ENCODE measurements around the gene SLC7A1.

SLC7A1 gene

DNA sequence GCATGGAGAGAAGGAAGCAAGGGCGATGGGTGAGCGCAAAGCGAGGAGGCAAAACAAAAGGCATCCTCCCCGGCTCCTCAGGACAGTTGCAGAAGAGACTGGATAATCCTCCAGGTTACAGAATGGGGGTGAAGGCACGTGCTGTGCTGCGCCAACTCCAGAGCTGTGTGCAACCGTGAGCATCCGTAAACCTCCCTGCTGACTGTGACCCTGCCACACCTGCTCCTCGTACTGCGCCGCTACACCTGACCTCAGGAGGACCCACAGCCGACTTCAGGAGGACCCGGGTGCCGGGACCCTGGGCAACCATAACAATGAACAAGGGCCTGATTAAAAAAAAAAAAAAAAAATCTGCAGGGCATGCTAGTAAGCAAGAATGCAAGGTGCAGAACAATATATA lies 68.7 kb downstream of the SLC7A1 start:
- no peak for DNase-seq

DNA sequence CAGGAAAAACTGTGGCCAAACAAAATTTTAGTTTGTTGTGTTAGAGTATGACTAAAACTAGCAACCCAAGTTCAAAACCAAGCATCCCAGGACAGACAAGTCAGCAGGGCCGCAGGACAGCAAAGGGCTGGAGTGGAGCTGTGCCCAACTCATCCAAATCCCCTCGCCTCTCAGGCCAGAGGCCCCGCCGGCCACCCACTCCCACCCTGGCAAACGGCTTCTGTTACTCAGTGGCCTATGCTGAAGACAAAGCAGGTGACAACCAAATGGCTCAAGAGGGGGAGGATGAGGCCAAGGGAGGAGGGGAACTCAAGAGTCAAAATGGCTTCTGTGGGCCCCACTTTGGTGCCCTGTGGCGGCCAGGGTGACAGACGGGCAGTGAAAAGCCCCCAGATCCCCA lies 69.7 kb downstream of the SLC7A1 start:
- DNase-seq: no peak

DNA sequence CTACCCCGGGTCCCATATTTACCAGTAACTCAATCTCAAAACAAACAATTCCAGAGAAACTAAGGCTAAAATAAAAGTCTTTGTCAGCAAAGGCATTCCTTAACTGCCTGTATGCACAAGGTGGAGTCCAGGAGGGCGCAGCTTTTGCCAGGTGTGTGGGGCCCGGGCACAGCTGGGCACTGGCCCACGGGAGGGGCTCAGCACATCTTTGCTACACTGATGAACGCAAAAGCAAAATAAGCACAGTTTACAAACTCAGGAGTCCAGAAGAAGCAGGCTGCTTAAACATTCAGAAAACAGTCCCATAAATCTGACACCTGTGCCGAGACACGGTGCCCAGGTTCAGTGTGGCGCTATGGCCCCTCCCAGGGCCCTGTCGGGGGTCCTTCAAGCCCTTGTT lies 70.8 kb downstream of the SLC7A1 start:
- DNase-seq: no peak

DNA sequence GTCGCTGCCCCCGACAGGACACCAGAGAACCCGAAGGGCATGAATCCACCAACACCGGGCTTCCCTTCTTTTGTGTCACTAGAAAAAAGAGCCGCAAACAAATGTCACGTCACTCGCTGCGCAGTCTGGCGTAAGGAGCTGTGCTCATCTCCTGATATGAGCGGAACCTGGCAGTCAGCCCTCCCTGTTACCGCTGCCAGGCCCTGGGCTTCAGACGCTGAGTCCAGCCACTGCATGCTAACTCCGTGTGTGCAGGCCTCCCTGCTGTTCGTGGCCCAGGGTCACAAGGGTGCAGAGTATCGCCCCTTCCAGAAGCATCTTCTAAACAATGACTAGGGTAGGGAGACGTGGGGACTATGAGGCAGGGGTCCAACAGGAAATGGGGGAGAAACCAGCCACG lies 71.3 kb downstream of the SLC7A1 start:
- DNase-seq: no peak

DNA sequence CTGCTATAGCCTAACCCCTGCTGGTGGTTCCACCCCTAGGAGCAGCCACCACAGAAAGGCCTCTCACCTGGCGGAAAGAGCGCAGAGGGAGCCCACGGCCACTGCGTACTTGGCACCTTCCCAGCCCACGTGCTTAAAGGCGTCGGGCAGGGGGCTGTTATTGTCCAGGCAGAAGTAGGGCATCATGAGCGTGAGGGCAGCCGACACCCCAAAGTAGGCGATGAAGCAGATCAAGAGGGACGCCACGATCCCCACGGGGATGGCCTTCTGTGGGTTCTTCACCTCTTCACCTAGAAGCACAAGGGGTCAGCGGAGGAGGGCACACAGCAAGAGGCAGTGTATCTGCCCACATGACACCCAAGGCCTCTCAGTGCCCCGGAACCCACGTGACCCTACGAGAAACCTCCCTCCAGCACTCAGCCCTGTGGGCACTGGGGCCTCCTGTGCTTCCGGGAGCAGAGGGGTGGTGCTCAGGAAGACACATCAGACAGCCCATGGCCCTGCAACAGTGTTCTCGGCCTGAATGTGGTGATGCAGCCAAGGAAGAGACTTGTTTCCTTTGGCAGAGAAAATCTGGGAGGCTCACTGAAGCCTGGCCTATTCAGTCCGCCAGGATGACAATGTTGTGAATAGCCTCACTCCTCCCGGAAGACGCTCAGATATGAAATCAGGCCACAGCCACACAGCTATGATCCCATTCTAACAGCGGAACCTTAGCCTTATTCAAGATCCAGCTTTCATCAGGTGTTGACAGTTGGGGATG lies 72.1 kb downstream of the SLC7A1 start:
- DNase-seq: no peak

DNA sequence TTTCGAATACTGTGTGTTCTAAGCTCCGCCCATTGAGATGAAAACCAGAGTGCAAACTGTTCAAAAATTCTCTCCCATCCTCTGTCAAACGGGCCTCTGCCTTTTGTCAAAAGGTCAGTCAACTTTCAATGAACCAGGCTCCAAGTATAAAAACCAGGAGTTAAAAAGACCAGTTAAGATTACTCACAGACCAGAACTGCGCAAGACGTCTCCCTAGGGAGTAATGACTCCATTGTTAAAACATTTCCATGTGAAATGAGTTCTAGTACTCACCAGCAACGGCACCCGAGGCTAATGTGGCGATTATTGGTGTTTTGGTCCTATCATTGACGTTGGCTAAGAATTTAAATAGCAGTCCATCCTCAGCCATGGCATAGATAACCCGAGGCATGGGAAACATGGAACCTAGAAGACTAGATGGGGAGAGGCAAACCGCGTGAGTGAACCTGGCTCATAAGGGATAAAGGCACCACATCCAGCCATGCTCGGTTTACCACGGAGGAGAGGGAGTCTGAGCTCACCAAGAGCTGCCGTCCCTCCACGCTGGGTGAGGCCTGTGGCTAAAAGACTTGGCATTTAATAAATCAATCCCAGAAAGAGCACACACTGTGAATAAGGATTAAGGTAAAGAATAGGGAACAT lies 73.3 kb downstream of the SLC7A1 start:
- no peak for DNase-seq

DNA sequence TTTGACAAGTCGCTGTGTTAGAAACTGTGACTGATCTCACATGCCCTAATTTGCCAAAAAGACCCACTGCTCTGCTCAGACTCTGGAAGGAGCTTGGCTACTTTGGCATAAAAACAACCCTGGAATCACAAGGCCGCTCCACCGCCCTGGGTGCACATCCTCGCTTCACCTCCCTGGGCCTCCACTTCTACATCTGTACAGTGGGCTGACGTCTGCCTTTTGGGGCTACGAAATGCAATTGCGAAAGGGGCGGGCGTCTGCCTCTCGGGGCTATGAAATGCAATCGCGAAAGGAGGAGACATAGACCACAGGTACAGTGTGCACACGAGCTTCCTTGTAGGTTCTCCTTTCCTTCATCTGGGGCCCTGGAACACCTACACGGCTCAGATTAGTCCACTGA lies 74.2 kb downstream of the SLC7A1 start:
- DNase-seq: no peak

DNA sequence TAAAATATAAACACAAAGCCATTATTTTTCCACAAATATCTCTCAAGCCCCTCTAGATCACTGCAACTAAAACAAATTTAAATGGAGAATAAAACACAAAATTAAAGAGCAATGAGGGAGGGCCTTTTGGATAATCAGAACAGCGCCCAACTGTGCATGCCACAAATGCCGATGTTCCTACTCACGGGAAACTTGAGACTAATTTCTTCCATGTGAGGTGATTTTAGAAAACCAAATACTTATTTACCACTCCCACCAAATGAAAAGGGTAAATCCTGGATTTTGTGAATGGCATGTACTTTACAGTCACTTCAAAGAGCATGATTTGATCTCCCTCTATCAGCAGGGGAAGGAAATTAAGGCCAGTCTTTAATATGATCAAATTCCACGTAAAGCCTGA lies 74.8 kb downstream of the SLC7A1 start:
- no peak for DNase-seq

DNA sequence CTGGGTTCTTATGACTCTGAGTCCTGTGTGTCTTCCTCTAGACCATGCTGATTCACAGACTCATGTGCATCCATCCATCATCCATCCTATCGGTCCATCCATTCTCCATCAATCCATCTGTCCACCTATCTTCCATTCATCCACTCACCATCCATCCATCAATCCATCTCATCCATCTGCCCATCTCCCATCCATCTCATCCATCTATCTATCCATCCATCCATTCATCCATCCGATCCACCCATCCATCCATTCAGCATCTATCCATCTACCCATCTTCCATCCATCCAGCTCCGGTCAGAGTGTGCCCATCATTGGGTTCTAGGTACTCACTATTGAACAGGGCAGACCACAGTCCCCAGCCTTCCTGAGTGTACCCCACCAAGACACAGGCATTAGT lies 75.6 kb downstream of the SLC7A1 start:
- no peak for DNase-seq

DNA sequence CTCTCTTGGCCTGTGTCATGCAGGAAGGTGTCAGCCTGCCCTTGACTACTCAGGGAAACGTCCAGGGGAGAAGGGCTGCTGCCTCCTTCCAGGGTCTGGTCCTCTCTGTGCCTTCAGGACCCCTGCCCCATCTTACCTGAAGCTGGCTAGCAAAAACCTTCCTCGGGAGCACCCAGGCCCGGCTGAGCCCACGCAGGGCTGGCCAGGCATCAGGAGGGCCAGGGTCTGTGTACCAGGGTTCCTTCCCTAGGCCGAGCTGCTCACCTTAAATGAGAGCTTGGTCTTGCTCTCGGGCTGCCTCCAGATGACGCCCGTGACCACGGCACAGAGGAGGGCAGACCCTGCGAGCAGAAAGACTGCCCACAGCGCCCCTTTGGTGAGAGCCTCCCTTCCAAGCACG lies 78.6 kb downstream of the SLC7A1 start:
- no peak for DNase-seq

DNA sequence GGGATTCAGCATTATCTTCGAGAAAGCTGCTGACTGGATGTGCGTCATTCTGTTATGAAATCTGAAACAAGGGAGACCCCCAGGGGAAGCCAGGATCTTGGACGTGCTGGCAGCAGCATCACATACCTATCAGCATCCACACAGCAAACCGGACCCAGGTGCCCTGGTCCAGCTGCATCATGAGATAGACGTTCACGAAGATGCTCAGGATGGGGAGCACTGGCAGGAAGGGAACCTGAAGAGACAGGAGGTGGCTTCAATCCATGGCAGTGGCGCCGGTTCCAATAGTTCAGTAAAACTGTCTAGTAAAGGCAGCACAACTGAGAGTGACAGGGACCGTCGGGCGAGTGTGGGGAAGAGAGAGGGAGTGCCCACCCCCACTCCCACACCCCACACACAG lies 79.5 kb downstream of the SLC7A1 start:
- DNase-seq: no peak

DNA sequence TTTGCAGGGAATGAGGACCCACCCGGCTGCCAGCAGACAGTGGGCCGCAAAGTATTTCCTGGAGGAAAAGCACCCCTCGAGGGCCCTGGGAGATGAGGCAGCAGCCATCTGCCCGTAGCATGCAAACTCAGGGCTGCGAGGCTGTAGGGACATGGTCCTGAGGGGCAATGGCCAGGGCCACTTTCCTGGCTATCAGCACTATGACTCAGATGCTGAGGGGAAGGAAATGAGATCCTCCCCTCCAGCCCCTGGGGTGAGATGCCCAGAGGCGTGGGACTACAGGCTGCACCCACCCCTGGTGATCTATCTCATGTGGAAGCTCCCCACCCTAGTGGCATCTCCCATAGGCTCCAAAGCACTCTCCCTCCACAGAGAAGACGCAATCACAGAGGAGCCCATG lies 80.1 kb downstream of the SLC7A1 start:
- DNase-seq: no peak

DNA sequence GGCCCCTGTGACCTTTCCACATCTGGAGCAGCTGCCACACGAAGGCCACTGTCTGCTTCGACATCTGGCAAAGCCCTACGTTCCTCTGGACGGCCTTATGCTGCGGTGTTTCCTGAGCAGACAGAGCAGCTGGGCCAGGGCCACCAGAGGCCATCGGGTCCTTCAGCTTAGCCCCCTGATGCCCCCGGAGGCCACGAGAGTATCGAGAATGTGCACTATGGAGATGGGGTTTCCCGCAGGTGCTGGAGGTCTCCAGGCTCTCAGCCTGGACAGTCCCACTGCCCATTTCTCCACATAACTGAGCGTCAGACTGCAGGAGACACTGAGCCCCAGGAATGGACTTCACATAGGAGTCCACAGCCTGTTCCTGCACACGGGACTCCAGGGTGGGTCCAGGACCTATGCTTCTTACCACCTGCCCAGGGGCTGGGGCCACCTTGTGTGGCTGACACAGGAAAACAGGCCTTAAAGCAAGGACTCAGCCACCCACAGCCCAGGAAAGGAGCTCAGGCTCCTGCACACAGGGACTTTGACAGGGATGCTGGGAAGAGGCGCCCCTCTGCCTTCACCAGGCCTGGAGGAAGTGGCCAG lies 80.7 kb downstream of the SLC7A1 start:
- DNase-seq: no peak

DNA sequence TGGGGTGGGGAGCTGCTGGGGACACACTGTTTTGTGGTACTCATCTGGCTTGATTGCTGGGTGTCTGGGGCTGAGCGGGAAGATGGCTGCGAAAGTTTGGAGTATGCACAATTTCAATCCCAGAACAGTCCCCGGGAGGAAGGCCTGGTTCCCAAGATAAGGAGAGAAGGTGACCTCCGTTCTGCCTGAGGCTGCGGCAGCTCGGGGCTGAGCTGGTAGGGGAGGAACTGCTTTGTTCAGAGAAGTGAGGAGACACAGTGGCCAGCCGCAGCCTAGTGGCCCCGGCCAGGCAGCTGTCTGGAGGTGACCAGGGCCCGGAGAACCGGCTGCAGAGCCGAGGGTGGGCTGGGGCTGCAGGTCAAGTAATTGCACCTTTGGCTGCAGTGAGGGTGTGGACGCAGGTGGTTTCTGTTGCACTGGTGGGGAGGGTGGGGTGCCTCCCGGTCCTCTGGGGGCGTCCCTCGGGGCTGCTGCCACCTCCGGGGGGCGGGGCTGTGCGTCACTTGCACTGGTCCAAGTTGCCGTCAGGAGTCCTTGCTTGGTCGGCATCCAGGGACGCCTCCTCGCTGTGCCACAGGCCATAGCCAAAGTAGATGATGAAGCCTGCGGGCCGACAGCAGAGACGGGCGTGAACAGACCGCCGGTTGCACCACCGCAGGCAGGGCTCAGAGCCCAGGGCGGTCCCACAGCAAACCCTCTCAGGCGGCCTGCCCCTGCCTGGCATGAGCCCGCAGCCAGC lies 81.3 kb downstream of the SLC7A1 start:
- DNase-seq: no peak

DNA sequence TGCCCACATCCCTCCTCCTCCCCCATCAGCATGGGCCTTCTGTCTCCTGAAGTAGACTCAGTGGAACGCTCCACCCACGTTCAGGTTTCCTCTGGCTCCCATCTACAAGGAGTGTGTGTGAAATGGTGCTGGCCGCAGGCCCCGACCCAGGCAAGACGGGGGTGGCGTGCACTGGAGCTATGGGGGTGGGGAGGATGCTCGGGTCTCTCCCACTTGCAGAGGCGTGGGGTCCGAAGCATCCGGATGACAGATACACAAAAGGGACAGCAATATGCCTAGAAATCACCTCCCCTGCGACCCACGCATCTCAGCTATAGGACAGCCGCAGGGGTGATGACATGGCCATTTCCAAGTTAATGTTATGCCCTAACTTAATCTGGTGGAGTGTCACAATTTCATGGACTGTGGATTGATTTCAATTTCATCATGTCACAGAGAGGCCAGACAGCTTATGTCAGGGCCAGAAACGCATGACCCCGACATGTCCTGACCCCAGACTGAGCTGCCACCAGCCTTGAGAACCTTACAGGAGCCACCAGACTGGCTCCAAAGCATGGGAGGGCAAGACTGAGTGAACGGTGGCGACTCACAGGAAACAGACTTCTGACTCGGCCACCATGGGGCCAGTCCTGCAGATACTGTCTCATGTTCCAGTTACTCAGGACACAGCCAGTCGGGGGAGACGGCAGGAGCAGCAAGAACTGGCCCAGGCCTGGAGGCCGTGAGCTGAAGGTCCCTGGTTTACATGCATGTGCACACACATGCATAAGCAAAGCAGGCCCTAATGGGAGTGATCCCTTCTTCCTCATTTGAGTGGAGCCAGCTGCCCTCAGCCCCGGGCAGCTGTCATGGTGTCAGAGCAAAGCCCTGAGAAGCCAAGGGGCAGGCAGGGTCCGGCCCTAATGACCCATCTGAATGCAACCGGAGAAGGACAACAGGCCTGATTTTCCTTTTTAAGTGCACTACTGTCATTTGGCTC lies 82.2 kb downstream of the SLC7A1 start:
- no peak for DNase-seq

DNA sequence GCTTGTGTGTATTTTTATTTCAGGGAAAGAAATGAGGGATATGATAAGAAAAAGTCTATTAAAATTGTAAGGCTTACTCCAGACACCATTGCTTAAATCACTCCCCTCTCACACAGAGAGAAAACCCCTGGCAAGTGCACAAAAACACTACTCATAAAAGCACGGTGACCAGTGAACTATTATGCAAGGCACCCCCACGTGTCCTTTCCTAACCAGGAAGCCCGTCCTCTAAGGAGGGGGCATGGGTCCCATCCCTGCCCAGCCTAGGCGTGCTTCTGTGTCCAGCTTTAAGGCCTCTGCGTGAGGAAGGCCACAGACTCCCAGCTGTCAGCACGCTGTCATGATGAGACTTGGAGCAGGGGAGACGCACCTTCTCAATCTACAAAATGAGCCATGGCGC lies 83.5 kb downstream of the SLC7A1 start:
- no peak for DNase-seq

DNA sequence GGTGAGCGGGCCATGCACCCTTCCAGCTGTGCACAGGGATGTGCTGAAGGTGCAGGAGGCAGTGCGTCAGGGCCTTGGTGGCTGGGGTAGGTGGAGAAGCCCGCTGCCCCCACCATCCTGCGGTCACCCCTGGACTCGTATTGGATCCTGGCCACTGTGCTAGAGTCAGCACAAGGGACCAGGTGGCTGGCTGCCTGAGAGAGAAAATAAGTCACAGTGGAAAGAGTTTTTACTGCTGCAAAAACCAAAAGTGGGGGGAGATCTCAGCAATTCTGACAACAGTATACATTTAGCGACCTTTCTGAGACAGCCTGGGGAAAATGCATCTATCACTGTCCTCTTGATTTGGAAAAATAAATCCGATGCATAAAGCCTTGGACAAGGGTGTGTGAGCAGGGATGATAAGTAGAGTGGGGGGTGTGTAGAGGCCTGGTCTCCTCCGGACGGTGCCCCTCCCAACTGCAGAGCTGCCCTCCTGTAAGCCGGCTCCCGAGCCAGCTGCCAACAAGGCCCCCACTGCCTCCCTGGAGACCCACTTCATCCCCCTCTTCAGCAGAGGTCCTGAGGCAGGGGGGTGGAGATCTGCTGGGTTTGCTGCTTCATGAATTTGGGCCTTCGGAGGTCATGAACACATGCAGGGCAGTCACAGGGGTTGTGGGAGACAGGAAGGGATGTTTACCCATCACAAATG lies 84.2 kb downstream of the SLC7A1 start:
- DNase-seq: no peak

DNA sequence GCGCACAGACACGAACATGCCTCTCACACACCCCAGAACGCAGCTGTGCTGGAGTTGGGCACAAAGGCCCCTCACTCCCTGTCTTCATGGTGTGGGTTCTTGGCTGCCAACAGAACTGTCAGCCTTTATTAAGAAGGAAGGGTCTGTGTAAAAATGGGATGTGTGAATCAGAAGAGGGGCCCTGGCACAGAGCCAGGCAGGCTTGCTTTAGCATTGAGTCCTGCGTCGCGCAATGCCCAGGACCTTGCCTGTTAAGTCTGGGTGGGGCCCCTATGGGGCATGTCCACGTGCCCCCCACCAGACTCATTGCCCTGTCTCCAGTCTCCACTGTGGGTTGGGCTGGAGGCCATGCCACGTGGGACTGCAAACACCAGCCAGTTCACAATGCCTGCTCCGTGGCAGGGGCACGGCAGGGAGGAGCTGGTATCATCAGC lies 84.8 kb downstream of the SLC7A1 start:
- no peak for DNase-seq

DNA sequence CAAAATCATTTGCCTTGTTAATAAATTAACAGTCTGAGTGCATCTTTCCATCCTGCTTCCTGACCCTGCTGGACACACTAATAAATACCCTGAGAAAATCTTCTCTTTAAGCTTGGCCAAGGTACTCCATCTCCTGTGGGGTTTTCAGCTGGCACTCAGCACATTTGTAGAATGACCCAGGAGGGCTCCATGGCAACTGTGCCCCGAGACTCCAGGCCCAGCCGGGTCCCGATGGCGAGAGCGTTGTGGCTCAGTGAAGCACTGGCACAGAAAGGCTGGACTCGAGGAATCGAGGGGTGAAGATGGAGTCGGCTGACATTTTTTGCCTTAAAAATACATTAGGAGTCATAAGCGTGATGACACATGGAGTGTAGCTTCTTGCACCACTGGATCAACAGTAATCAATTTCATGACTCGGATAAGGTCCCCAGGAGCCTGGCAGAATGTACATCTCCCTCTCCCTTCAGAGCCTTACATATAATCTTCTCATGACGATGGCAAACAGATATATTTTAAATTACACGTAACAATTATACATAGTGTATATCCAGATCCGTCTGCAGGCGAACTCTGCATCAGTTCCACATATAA lies 85.4 kb downstream of the SLC7A1 start:
- no peak for DNase-seq

DNA sequence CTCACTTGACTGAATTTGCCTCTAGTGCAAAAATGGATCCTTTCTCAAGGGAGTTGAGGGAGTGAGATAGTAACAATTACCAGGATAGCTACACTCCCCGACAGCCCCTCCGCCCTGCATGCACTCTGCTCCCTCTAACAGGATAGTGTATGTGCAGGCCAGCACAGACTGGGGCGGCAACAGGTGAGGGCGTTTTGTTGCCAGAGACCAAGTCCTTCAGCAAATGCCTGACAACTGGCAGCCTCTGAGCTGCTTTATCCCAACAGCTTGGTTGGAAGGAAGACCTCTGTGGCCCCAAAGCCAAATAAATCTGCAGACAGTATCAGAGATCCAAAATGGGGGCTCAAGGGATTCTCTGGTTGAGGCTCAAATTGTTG lies 86.6 kb downstream of the SLC7A1 start:
- DNase-seq: peak; percentile 15

DNA sequence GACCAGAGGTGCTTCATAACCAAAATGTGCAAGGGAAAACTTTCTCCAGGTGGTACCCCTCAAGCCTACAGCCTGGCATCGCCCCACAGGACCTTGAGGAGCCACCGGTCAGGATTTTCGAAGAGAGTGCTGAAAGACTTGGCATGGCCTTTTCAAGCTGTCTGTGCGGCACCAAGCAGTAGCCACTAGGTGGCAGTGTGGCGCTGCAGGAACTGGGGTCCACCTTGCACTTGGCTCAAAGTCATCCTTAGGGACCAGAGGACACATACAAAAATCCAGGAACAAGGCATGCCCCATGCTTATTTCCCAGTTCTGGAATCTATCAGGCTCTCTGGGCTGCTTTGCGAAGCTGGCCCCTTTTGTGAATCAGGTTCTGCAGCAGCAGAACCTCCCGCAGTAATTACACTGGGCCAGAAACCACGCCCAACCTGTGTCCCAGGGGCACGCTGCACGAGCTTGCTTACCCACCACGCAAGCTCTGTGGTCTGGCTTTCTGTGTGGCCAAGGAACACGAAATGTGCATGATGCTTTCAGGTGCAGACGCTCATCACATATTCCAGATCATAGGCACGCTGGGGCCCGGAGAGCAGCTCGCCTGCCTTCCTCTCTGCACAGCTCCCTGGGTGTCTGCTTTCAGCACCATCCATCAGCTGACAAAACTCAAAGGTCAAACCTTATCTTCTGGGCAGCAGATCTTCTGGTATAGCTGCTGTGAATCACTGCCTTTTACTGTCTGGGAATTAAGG lies 87.2 kb downstream of the SLC7A1 start:
- DNase-seq: peak; percentile 12

All from kidney glomerular epithelial cell (primary cell).